CD4-positive, alpha-beta T cell treated with Interleukin-17A for 4 hours (primary cell): ENCODE results near the gene INPP5A.
"Not testable (repeated sequence)": the region's sequence is repeated elsewhere in the genome, so short reads cannot be mapped to it uniquely, and the experiment has no call there.

Source experiments
- DNase-seq: peaks from one replicate; pipeline ENCODE4 v3.0.0-alpha.2; 2020; ENCODE audit warnings: mixed read lengths

The INPP5A gene

GRCh38 chr10:132748135-132748534 is 210.5 kb downstream of the INPP5A start:
- no peak for DNase-seq

- DNase-seq, result no peak
These were observed 211.2 kb downstream of the INPP5A start for GRCh38 chr10:132748545-132749370.

DNA sequence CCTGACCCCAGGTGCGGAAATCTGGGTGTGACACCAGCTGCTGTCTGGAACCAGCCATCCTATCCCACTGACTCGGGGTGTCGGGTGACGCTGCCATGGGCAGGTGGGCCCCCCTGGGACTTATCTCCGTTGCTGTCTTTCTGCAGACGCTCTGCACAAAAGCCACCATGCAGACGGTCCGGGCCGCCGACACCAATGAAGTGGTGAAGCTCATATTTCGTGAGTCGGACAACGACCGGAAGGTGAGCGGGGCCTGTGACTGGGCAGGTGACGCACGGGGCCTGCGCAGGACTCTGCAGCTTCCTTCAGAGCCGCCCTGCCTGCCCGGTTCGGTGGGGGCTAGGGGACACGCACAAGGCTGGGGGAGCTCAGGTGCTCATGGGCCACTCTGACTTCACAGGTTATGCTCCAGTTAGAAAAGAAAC is 211.8 kb downstream of the INPP5A start:
- no peak for DNase-seq

- no peak for DNase-seq
These were observed 213.3 kb downstream of the INPP5A start for GRCh38 chr10:132750936-132751335.

- no peak for DNase-seq
These were observed 214.8 kb downstream of the INPP5A start for GRCh38 chr10:132752378-132752777.

DNA sequence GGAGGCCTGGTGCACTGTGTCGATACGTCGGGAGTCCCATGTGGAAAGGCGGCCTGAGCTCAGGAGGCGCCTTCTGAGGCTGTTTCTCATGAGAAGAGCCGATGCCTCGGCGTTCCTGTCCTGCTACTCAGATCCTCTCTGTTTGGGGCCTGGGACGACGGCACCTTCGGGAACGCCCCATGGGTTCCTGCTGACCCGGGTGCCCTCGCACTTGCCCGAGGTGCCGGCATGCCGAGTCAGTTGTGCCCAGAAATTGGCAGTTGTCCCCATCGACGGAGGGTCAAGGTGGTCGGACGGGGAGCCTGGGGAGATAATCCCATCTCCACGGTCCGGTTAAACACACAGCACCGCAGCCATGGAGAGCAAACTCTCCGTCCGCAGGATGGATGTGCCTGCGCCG is 215.4 kb downstream of the INPP5A start:
- DNase-seq, result no peak

GRCh38 chr10:132753596-132753995 is 216.0 kb downstream of the INPP5A start:
- no peak for DNase-seq

GRCh38 chr10:132754071-132754470 is 216.5 kb downstream of the INPP5A start:
- no peak for DNase-seq

- no peak for DNase-seq
These were observed 217.7 kb downstream of the INPP5A start for GRCh38 chr10:132755166-132755711.

- DNase-seq, result no peak
These were observed 219.0 kb downstream of the INPP5A start for GRCh38 chr10:132756591-132756990.

DNA sequence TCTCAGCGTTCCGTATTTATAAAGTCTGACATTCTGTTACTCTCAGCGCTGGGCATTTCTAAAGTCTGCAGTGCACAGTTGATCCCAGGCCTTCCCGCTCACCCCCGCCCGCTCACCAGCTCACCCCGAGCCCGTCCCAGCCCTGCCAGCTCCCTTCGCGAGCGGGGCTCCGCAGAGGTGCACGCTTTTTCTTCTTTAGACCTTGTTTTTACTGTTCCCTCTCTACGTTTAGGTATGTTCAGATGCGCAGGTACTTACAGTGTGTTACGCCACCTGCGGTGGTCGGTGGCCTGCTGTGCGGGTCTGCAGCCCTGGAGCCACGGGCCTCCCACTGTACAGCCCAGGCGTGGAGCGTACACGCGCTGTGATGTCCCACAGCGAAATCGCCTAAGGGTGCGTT is 219.6 kb downstream of the INPP5A start:
- no peak for DNase-seq

DNA sequence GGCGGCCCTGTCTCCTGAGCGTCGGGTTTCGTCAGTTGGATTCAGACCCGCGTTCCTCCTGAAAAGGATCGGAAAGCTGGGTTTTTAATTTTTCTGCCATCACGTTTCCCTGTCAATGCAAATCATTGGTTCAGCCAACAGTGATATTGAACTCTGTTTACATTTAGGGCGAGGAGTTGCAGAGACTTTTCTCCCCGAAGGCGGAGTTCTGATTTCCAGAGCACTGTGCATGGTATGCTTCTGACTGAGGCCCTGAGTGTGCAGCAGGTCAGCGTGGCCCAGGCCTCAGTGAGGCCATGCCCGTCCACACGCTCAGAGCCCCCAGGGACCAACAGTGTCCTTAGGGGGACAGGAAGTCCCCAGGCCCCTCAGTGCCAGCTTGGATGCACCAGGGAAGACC is 221.3 kb downstream of the INPP5A start:
- DNase-seq, result no peak

GRCh38 chr10:132761395-132762060 is 223.9 kb downstream of the INPP5A start:
- no peak for DNase-seq

DNA sequence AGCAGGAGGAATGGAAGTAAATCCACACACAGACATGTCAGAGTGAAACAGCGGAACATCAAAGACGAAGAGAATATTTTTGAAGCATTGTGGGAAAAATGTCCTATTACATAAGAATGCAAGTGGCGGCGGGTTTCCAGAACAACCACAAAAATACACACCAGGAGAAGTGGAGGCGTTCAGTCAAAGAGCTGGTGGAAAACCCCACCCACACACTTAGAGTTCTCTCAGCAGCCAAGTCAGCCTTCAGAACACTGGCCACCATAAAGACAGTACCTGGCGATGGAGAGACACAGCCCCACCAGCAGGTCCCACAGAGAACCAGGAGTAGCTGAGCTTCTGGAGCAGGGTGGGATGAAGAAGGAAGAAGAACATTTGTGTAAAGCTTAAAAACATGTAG is 224.7 kb downstream of the INPP5A start:
- no peak for DNase-seq

DNA sequence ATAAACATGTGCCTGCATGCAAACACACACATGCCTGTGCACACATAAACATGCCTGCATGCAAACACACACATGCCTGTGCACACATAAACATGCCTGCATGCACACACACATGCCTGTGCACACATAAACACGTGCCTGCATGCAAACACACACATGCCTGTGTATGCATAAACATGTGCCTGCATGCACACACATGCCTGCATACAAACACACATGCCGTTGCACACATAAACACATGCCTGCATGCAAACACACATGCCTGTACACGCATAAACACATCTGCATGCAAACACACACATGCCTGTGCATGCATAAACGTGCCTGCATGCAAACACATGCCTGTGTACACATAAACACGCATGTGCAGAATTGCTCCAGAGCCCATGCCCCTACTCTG is 226.0 kb downstream of the INPP5A start:
- no peak for DNase-seq

DNA sequence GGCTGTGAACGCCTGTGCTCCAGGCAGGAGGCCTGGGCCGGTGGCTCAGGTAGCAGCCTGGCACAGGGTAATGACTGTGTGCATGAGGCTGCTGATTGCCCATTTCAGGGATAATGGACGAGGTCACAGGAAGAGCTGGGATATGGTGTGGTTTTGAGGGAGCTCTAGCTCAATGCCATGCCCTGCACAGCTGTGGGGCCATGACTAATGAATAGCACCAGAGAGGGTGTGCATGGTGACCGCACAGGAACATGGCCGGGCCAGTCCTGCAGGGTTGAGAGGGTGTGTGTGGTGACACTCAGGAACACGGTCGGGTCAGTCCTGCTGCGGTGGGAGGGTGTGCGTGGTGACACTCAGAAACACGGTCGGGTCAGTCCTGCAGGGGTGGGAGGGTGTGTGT is 226.5 kb downstream of the INPP5A start:
- DNase-seq, result no peak

DNA sequence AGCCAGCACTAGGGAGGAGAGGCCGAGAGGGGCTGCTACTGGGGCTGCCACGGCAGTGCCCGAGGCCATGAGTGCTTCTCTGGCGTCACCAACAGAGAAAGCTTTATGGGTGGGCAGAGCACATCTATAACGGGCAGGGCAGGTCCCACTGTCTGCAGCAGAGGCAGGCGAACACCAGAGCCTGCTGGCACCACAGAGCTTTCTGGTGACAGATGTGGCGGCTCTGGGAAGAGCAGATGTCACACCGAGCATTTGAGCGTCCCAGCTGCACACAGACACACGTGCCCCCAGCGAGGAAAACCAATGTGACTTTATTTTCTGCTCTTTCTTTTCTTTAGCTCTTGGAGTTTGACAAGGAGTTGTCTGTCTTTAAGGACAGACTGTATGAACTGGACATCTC is 227.8 kb downstream of the INPP5A start:
- no peak for DNase-seq

DNA sequence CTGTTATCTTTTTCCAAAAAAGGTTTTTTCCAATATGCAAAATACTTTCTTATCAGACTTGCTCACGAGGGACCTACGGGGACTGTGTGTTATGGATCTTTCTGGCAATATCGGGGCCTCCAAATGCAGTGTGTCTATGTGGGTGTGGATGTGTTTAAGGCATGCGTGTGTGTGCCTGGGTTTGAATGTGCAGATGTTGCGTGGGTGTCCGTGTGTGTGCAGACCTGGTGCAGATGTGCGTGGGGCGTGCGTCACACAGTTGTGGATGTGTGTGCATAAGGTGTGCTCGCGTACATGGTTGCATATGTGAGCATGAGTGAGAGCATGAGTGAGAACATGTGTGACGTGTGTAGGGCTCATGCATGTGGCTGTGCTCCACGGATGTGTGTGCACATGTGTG is 228.7 kb downstream of the INPP5A start:
- DNase-seq, result no peak

DNA sequence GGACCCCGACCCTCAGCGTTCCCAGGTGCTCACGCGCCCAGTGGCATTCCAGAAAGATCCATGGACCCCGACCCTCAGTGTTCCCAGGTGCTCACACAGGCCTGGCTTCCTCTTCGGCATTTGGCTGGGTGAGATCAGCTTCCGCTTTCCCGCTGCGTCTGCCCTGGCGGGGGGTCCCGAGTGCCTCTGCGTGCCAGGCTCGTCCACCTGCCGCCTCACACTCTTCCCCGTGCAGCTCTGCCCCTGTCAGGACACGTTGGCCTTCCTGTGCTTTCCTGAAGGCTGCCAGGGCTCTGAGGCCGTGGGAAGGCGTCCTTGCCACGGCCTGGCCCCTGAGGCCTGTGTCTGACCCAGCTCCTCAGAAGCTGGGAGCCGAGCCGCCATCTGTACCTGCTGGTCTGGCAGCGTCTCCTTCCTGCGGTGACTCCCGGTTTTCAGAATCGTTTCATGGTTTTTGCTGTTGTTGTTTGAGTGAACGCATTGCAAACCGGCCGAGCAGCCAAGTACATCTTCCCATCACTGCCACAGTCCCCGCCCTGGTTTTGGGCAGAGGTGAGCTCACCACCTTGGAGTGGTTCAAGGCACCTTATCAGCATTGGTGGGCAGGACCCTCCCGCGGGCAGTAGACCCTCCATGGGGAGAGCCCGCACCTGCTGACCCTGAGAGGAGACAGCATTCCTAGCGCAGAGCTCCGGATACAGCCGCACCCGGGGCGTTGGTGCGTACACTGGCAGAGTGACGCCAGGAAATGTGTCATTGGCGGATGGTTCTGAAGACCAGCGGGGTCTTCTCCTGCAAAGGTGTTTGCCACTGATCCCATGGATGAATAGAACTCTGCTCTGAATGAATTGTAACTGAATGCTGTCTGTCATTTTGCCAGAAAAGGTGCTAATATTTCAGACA is 231.0 kb downstream of the INPP5A start:
- DNase-seq, result no peak

DNA sequence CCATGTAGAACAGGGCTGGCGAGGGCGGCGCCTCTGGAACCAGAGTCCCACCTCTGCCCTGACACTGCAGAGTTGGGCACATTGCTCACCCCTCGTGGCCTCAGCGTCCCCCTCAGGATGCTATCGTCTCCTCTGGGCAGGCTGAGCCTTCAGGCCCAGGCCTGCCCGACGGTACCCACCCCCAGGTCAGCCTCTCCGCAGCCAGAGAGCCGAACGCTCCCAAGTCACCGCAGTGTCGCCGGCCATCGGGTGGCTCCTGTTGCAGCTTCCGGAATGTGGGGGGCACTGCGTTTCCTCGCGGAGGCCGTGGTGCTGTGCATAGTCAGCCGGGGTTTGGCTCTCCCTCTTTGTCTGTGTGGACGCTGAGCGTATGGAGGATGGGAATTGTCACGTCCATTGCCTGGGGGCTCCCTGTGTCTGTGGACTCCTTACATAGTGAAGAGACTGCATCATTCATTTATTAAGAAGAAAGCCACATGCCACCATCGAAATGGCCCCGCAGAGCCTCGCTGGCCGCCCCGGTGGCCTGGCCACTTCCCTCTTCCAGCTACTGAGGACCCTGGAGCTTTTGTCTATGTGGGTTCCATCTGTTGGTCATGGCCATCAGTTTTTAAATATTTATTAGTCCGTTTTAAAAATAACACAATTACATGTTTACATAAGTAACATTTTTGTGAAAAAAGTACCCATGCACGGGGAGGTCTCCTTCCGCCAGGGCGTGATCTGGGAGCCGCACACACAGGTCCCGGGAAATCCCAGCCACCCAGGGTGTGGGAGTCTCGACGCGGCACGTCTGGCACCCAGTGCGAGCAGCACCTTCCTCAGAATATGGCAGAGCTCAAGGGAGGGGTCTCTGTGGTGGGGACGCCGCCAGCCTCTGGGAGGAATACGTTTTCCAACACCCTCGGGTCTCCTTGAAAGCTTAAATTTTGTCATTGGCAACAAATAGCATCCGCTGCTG is 232.8 kb downstream of the INPP5A start:
- no peak for DNase-seq

DNA sequence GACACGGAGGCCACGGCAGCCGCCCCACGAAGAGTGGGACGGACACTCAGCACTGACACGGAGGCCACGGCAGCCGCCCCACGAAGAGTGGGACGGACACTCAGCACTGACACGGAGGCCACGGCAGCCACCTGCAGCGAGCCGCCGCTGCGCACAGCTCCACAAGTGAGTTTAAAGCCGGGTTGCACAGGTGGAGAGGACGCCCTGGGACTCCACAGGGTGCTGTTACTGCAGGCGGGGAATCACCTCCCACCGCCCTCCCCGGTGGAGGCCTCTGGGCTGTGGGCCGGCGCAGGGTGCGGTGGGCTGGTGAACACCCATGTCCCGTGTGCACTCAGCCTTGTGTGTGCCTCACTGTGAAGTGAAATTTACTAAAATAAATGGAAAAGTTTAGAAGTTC is 235.2 kb downstream of the INPP5A start:
- not testable (repeated sequence) for DNase-seq
